Mucosa of rectum (tissue), 2 donors: ENCODE measurements around the gene KXD1.

Experiments
- H3K27ac ChIP-seq, 2 donors: one replicate each; pipeline ENCODE4 v1.7.0; 2013; ENCODE audit warnings: inconsistent platforms in 2 of 2, low read depth in 2 of 2, low read length in 2 of 2
- H3K27me3 ChIP-seq, 2 donors: one replicate each; pipeline ENCODE4 v1.7.0; 2013; ENCODE audit warnings: low read length in 2 of 2; ENCODE audit not compliant: control insufficient read depth in 2 of 2, insufficient read depth in 2 of 2
- H3K36me3 ChIP-seq, 2 donors: one replicate each; pipeline ENCODE4 v1.7.0; 2013; ENCODE audit warnings: low read length in 2 of 2; ENCODE audit not compliant: control insufficient read depth in 2 of 2, insufficient read depth in 2 of 2
- H3K4me1 ChIP-seq, 2 donors: one replicate each; pipeline ENCODE4 v1.7.0; 2013; ENCODE audit warnings: low read length in 2 of 2, mild to moderate bottlenecking in 1 of 2; ENCODE audit not compliant: control insufficient read depth in 2 of 2, insufficient read depth in 2 of 2
- H3K4me3 ChIP-seq, 2 donors: one replicate each; pipeline ENCODE4 v1.7.0; 2013; ENCODE audit warnings: low read length in 2 of 2
- H3K9ac ChIP-seq, 2 donors: one replicate each; pipeline ENCODE4 v1.7.0; 2013; ENCODE audit warnings: low read length in 2 of 2, low read depth in 1 of 2, mild to moderate bottlenecking in 1 of 2
- H3K9me3 ChIP-seq, 2 donors: one replicate each; pipeline ENCODE4 v1.7.0; 2013; ENCODE audit warnings: low read length in 2 of 2; ENCODE audit not compliant: control insufficient read depth in 2 of 2
- donor health status: healthy.
- donor health status: Normal muscosa, but diverticular disease.

Gene KXD1

DNA sequence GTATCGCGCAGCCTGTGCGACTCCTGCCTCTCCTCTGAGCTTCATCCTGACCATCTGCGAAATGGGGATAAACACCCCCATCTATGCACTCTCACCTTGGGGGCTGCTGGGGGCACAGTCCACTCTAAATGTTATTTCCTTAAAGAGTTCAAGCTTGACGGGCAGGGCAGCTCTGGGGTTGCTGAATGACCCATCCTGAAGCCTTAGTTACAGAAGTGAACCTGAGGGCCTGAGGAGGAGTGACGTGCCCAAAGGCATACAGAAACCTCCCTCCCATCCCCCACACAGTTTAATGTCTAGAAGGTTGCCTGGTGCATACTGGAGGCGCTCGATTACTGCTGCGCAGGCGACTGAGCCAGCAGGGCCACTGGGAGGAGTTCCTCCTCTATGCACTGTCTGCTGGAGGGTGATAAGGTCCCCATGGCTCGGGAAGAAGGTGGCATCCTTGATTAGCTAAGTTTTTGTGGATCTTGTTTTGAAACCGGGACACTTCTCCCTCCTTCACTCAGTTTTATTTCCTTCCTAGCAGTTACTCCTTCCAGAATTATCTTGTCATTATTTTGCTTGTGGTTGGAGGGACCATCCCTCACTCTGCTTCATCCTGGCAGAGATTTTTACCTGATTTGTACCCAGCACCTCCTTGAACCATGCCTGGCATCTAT is 13.7 kb upstream of the KXD1 start:
- H3K36me3 ChIP-seq = peaks cover 8 to 15% of the 10 kb centered on the region in 2 donors
- H3K9me3 ChIP-seq = no peaks in the 10 kb centered on the region
- H3K9ac ChIP-seq = peak overlapping the region; percentile 53 to 81
- H3K27ac ChIP-seq = peak overlapping the region; percentile 34 to 70
- peak overlapping the region; percentile 57 to 71 for H3K4me3 ChIP-seq
- H3K27me3 ChIP-seq = no peaks in the 10 kb centered on the region
- peaks cover 13% of the 10 kb centered on the region in 2 donors for H3K4me1 ChIP-seq

- no peak overlapping the region for H3K4me3 ChIP-seq
- no peak overlapping the region for H3K27ac ChIP-seq
- no peaks in the 10 kb centered on the region for H3K4me1 ChIP-seq
- H3K36me3 ChIP-seq = no peaks in the 10 kb centered on the region
- no peaks in the 10 kb centered on the region for H3K27me3 ChIP-seq
- no peak overlapping the region for H3K9ac ChIP-seq
- no peaks in the 10 kb centered on the region for H3K9me3 ChIP-seq
Measured at GRCh38 chr19:18551631-18552030, 6.0 kb upstream of the KXD1 start.

GRCh38 chr19:18558202-18558555 is 509 bp downstream of the KXD1 start:
- no peaks in the 10 kb centered on the region for H3K9me3 ChIP-seq
- H3K27ac ChIP-seq = peak overlapping the region; percentile 87 to 94
- no peaks in the 10 kb centered on the region for H3K27me3 ChIP-seq
- peaks cover 9 to 13% of the 10 kb centered on the region in 2 donors for H3K4me1 ChIP-seq
- H3K36me3 ChIP-seq = peaks cover 0 to 7% of the 10 kb centered on the region in 2 donors
- peak overlapping the region; percentile 86 to 94 for H3K4me3 ChIP-seq
- peak overlapping the region; percentile 79 to 92 for H3K9ac ChIP-seq

GRCh38 chr19:18558604-18559003 is 934 bp downstream of the KXD1 start:
- Histone ChIP-seq H3K27ac (peak overlapping the region; percentile 87 to 94), H3K4me1 (peaks cover 9 to 13% of the 10 kb centered on the region in 2 donors), H3K9me3 (no peaks in the 10 kb centered on the region), H3K4me3 (peak overlapping the region; percentile 86 to 94), H3K9ac (peak overlapping the region; percentile 79 to 92), H3K27me3 (no peaks in the 10 kb centered on the region), H3K36me3 (peaks cover 0 to 7% of the 10 kb centered on the region in 2 donors)

DNA sequence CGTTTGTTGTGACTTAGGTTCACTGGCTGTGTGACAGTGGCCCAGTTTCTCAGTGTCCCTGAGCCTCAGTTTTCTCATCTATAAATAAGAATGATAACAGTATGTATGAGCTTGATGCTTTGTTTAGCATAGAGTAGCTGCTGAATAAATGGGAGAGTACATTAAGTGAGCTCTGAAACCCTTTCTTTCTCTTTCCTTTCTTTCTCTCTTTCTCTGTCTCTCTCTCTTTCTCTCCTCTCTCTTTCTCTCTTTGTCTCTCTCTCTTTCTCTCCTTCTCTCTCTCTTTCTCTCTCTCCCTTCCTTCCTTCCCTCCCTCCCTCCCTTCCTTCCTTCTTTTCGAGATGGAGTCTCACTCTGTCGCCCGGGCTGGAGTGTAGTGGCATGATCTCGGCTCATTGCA is 2.0 kb downstream of the KXD1 start:
- H3K4me3 ChIP-seq = no peak overlapping the region
- no peak overlapping the region for H3K9ac ChIP-seq
- no peak overlapping the region for H3K27ac ChIP-seq
- H3K4me1 ChIP-seq = peaks cover 9 to 13% of the 10 kb centered on the region in 2 donors
- H3K36me3 ChIP-seq = peaks cover 3 to 9% of the 10 kb centered on the region in 2 donors
- no peaks in the 10 kb centered on the region for H3K9me3 ChIP-seq
- no peaks in the 10 kb centered on the region for H3K27me3 ChIP-seq

DNA sequence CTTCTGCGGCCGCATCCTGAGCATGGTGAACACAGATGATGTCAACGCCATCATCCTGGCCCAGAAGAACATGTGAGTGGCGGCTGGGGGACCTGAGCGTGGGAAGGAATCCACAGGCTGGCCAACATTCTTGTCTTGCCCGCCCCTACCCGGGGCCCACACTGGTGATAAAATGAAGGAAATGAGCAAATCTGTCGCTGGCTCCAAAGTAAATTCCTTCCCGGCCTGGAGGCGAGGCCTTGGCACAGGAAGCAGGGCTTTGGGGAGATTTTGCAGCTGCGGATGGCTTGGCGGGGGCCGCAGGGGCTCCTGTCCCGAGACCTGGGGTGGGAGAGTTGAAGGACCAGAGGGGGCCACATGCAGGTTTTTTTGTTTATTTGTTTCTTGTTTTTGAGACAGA is 4.4 kb downstream of the KXD1 start:
- H3K36me3 ChIP-seq = peaks cover 9 to 23% of the 10 kb centered on the region in 2 donors
- no peak overlapping the region for H3K9ac ChIP-seq
- H3K4me3 ChIP-seq = no peak overlapping the region
- H3K27ac ChIP-seq = no peak overlapping the region
- H3K9me3 ChIP-seq = no peaks in the 10 kb centered on the region
- H3K4me1 ChIP-seq = peaks cover 9 to 13% of the 10 kb centered on the region in 2 donors
- no peaks in the 10 kb centered on the region for H3K27me3 ChIP-seq

GRCh38 chr19:18566953-18567352 is 9.3 kb downstream of the KXD1 start:
- H3K4me1 ChIP-seq = peaks cover 2 to 4% of the 10 kb centered on the region in 2 donors
- H3K27me3 ChIP-seq = no peaks in the 10 kb centered on the region
- no peak overlapping the region for H3K27ac ChIP-seq
- H3K9ac ChIP-seq = no peak overlapping the region
- H3K9me3 ChIP-seq = no peaks in the 10 kb centered on the region
- H3K4me3 ChIP-seq = no peak overlapping the region
- H3K36me3 ChIP-seq = peaks cover 22 to 39% of the 10 kb centered on the region in 2 donors

DNA sequence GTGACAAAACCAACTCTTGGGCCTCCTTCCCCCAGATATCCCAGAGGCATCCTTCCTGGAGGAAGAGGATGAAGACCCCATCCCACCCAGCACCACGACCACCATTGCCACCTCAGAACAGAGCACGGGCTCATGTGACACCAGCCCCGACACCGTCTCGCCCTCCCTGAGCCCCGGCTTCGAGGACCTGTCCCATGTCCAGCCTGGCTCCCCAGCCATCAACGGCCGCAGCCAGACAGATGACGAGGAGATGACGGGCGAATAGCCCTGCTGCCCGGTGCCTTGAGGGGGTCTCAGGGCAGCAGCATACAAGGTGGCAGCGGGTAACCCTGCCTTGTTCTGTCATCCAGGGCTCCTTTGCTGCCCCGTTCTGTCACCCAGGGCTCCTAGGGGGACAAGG is 10.7 kb downstream of the KXD1 start:
- no peak overlapping the region for H3K27ac ChIP-seq

GRCh38 chr19:18571564-18572344 is 14.1 kb downstream of the KXD1 start, which contains the start of gene UBA52:
Gene UBA52, plus strand, starts transcription at chr19:18571857. Its CDS starts 1,444 bp downstream, at chr19:18573301.
- no peaks in the 10 kb centered on the region for H3K9me3 ChIP-seq
- no peaks in the 10 kb centered on the region for H3K27me3 ChIP-seq
- H3K9ac ChIP-seq = peak within 1 kb of the TSS; percentile 90 to 99
- peak within 1 kb of the TSS; percentile 86 to 91 for H3K4me3 ChIP-seq
- H3K36me3 ChIP-seq = peaks cover 47 to 48% of the 10 kb centered on the region in 2 donors
- H3K27ac ChIP-seq = peak within 1 kb of the TSS; percentile 90
- peaks cover 17 to 20% of the 10 kb centered on the region in 2 donors for H3K4me1 ChIP-seq

More for the DNA sequence above, 10.7 kb downstream of the KXD1 start:
- peaks cover 14 to 17% of the 10 kb centered on the region in 2 donors for H3K4me1 ChIP-seq
- H3K36me3 ChIP-seq = peaks cover 29 to 40% of the 10 kb centered on the region in 2 donors
- no peaks in the 10 kb centered on the region for H3K9me3 ChIP-seq
- H3K9ac ChIP-seq = no peak overlapping the region
- no peaks in the 10 kb centered on the region for H3K27me3 ChIP-seq
- H3K4me3 ChIP-seq = no peak overlapping the region

GRCh38 chr19:18574691-18575291 is 17.1 kb downstream of the KXD1 start:
- no peak overlapping the region for H3K9ac ChIP-seq
- H3K36me3 ChIP-seq = peaks cover 33 to 35% of the 10 kb centered on the region in 2 donors
- H3K4me3 ChIP-seq = no peak overlapping the region
- no peaks in the 10 kb centered on the region for H3K9me3 ChIP-seq
- peaks cover 17 to 20% of the 10 kb centered on the region in 2 donors for H3K4me1 ChIP-seq
- H3K27ac ChIP-seq = no peak overlapping the region
- H3K27me3 ChIP-seq = no peaks in the 10 kb centered on the region
